Aorta (tissue), 5 donors: ENCODE results near the gene RASA3. TPM values are rescaled to one million over a fixed set of nuclear protein-coding genes. Genes with fewer than 3 reads are reported as not detected.
"Not testable (repeated sequence)": the region's sequence is repeated elsewhere in the genome, so short reads cannot be mapped to it uniquely, and the experiment has no call there.

Experiments used
- ATAC-seq: fragments of 200-7000 bp; cut with Tn5 transposase; one replicate; pipeline ENCODE4 v1.9.1; 2022; ENCODE audit warnings: moderate library complexity; ENCODE audit not compliant: low FRiP score
- DNase-seq, 2 donors: peaks; one replicate each; pipeline ENCODE4 v3.0.0-alpha.2; 2020
- H3K27ac ChIP-seq, 2 donors: one replicate each; pipeline ENCODE4 v1.5.1; 2013; ENCODE audit warnings: low read length in 2 of 2, mild to moderate bottlenecking in 2 of 2, moderate library complexity in 2 of 2, control low read depth in 1 of 2, inconsistent platforms in 1 of 2, low read depth in 1 of 2
- H3K27me3 ChIP-seq, 2 donors: one replicate each; pipeline ENCODE4 v1.6.1; 2013; ENCODE audit warnings: control low read depth in 1 of 2, low read length in 1 of 2, mild to moderate bottlenecking in 1 of 2, moderate library complexity in 1 of 2; ENCODE audit not compliant: insufficient read depth in 2 of 2, control insufficient read depth in 1 of 2
- H3K36me3 ChIP-seq, 2 donors: one replicate each; pipeline ENCODE4 v1.6.1; 2013; ENCODE audit warnings: control low read depth in 1 of 2, low read length in 1 of 2, mild to moderate bottlenecking in 1 of 2; ENCODE audit not compliant: insufficient read depth in 2 of 2, control insufficient read depth in 1 of 2
- H3K4me1 ChIP-seq, 2 donors: one replicate each; pipeline ENCODE4 v1.6.1; 2013; ENCODE audit warnings: low read length in 2 of 2, control low read depth in 1 of 2, mild to moderate bottlenecking in 1 of 2, moderate library complexity in 1 of 2; ENCODE audit not compliant: insufficient read depth in 2 of 2, control insufficient read depth in 1 of 2
- H3K4me3 ChIP-seq, 2 donors: one replicate each; pipeline ENCODE4 v1.5.1; 2013; ENCODE audit warnings: low read length in 2 of 2, control low read depth in 1 of 2, mild to moderate bottlenecking in 1 of 2
- H3K9me3 ChIP-seq: one replicate; pipeline ENCODE4 v1.6.1; 2013; ENCODE audit warnings: mild to moderate bottlenecking, low read length; ENCODE audit not compliant: control insufficient read depth
- WGBS, 2 donors: extraction: QIAGEN DNeasy Blood & Tissue Kit; methylation state at CpG; one replicate each; pipeline ENCODE4 v1.1.7; 2013; 5-methylcytosine and 5-hydroxymethylcytosine counted together
- intact Hi-C, 2 donors: fragments of 100-400 bp; cut with DNase I; formaldehyde crosslinking; loops; one replicate each; pipeline versions ENCODE4 v1.14.2 to v1.15.0; 2022
- polyA plus RNA-seq, 2 donors: library from polyadenylated mRNA; stranded (reverse); fragments of 200-250 nt; gene quantifications; one replicate each; pipeline ENCODE4 v1.2.3, GENCODE V29; 2013
- total RNA-seq, 2 donors: library from RNA; stranded (reverse); fragmentation: NEBNext Ultra II Directional; extraction: Animal tissue kit (Norgen Biotek cat#: 25700); gene quantifications; one replicate each; pipeline ENCODE4 v1.2.1, GENCODE V29; 2021
- donor health status: healthy with polysubstance abuse.
- donor health status: Bipolar disorder and iron deficiency.
- donor health status: DM: no; HTN: no; CAD: no.
- donor health status: DM: no; HTN: no; CAD: no.
- donor health status: DM: yes; HTN: yes; CAD: no.

RASA3 gene
- total and polyA plus RNA-seq, 4 donors: 8.1 to 42.3 (median 28.9) TPM

GRCh38 chr13:114126789-114127472 lies 5.5 kb downstream of the RASA3 start:
- DNase-seq: peak in 1 of 2 donors; percentile 47
- Histone ChIP-seq H3K27ac (no peak overlapping the region), H3K9me3 (no peaks in the 10 kb centered on the region), H3K27me3 (no peaks in the 10 kb centered on the region), H3K36me3 (no peaks in the 10 kb centered on the region), H3K4me1 (no peaks in the 10 kb centered on the region), H3K4me3 (no peak overlapping the region)
- intact Hi-C loops: no loop called here
- WGBS, 2 donors: 87 to 89% methylated on average over 21 of the region's 21 CpGs
- no peak for ATAC-seq

- 96 to 97% methylated on average over 10 to 14 of the region's 14 CpGs for WGBS, 2 donors
- DNase-seq: peak in 1 of 2 donors; percentile 38
- H3K27ac ChIP-seq, H3K4me1 ChIP-seq, H3K9me3 ChIP-seq, intact Hi-C loops, H3K4me3 ChIP-seq, H3K36me3 ChIP-seq, H3K27me3 ChIP-seq, ATAC-seq: not testable (repeated sequence)
These were observed 6.3 kb downstream of the RASA3 start for GRCh38 chr13:114126086-114126485.

GRCh38 chr13:114125589-114125988 lies 6.8 kb downstream of the RASA3 start:
- no peaks in the 10 kb centered on the region for H3K27me3 ChIP-seq
- no peak overlapping the region for H3K4me3 ChIP-seq
- WGBS, 2 donors: 95 to 96% methylated on average over 16 to 18 of the region's 19 CpGs
- H3K4me1 ChIP-seq: no peaks in the 10 kb centered on the region
- no peaks in the 10 kb centered on the region for H3K36me3 ChIP-seq
- no peak for ATAC-seq
- H3K9me3 ChIP-seq: no peaks in the 10 kb centered on the region
- no peak overlapping the region for H3K27ac ChIP-seq
- intact Hi-C loops: no loop called here
- DNase-seq: peak; percentile 27 to 70

- intact Hi-C loops: no loop called here
- H3K4me1 ChIP-seq: no peaks in the 10 kb centered on the region
- 84 to 86% methylated on average over 9 of the region's 9 CpGs for WGBS, 2 donors
- no peaks in the 10 kb centered on the region for H3K9me3 ChIP-seq
- H3K27ac ChIP-seq: no peak overlapping the region
- H3K4me3 ChIP-seq: no peak overlapping the region
- H3K27me3 ChIP-seq: no peaks in the 10 kb centered on the region
- H3K36me3 ChIP-seq: no peaks in the 10 kb centered on the region
- no peak for ATAC-seq
- DNase-seq: no peak
These were observed 7.5 kb downstream of the RASA3 start for GRCh38 chr13:114124921-114125320.

- no peaks in the 10 kb centered on the region for H3K4me1 ChIP-seq
- no peaks in the 10 kb centered on the region for H3K9me3 ChIP-seq
- WGBS, 2 donors: 90 to 92% methylated on average over 18 of the region's 18 CpGs
- no peak overlapping the region for H3K4me3 ChIP-seq
- no peak for ATAC-seq
- H3K36me3 ChIP-seq: no peaks in the 10 kb centered on the region
- intact Hi-C loops: no loop called here
- H3K27me3 ChIP-seq: no peaks in the 10 kb centered on the region
- DNase-seq: peak in 1 of 2 donors; percentile 40
- H3K27ac ChIP-seq: no peak overlapping the region
These were observed 8.0 kb downstream of the RASA3 start for GRCh38 chr13:114124431-114124830.

GRCh38 chr13:114123876-114124275 lies 8.5 kb downstream of the RASA3 start:
- Histone ChIP-seq H3K36me3 (no peaks in the 10 kb centered on the region), H3K27me3 (no peaks in the 10 kb centered on the region), H3K27ac (no peak overlapping the region), H3K4me3 (no peak overlapping the region), H3K9me3 (no peaks in the 10 kb centered on the region), H3K4me1 (no peaks in the 10 kb centered on the region)
- WGBS, 2 donors: 91 to 93% methylated on average over 14 of the region's 14 CpGs
- ATAC-seq (no peak), DNase-seq (no peak)
- intact Hi-C loops: no loop called here

- Histone ChIP-seq H3K4me3 (no peak overlapping the region), H3K9me3 (no peaks in the 10 kb centered on the region), H3K36me3 (no peaks in the 10 kb centered on the region), H3K4me1 (no peaks in the 10 kb centered on the region), H3K27ac (no peak overlapping the region), H3K27me3 (no peaks in the 10 kb centered on the region)
- DNase-seq: no peak
- ATAC-seq: no peak
- 86 to 88% methylated on average over 17 of the region's 17 CpGs for WGBS, 2 donors
- intact Hi-C loops: no loop called here
These were observed 9.0 kb downstream of the RASA3 start for GRCh38 chr13:114123448-114123847.

GRCh38 chr13:114122591-114123211 lies 9.7 kb downstream of the RASA3 start:
- H3K4me3 ChIP-seq: no peak overlapping the region
- H3K9me3 ChIP-seq: no peaks in the 10 kb centered on the region
- no peak for ATAC-seq
- H3K36me3 ChIP-seq: no peaks in the 10 kb centered on the region
- no peak overlapping the region for H3K27ac ChIP-seq
- intact Hi-C loops: no loop called here
- H3K27me3 ChIP-seq: no peaks in the 10 kb centered on the region
- DNase-seq: no peak
- H3K4me1 ChIP-seq: no peaks in the 10 kb centered on the region
- 89 to 91% methylated on average over 26 of the region's 26 CpGs for WGBS, 2 donors

- ATAC-seq: peak; percentile 19
- Histone ChIP-seq H3K36me3 (no peaks in the 10 kb centered on the region), H3K9me3 (no peaks in the 10 kb centered on the region), H3K4me1 (no peaks in the 10 kb centered on the region), H3K27me3 (no peaks in the 10 kb centered on the region), H3K27ac (no peak overlapping the region), H3K4me3 (no peak overlapping the region)
- DNase-seq: peak in 1 of 2 donors; percentile 42
- 79 to 83% methylated on average over 11 of the region's 11 CpGs for WGBS, 2 donors
- intact Hi-C loops: no loop called here
These were observed 10.3 kb downstream of the RASA3 start for GRCh38 chr13:114122127-114122511.
